Epithelial cell of esophagus (primary cell): ENCODE results near the gene WNT10A.

ENCODE experiments used
- DNase-seq: peaks from one replicate; pipeline ENCODE4 v3.0.0; 2010; ENCODE audit warnings: low read depth
- H3K4me3 ChIP-seq: 2 replicates; pipeline ENCODE4 v1.5.1; 2011; ENCODE audit warnings: mild to moderate bottlenecking, low read length, control low read depth
- CTCF ChIP-seq: IDR thresholded peaks from 2 replicates; pipeline ENCODE4 v1.5.1; 2011; ENCODE audit warnings: low read depth, mild to moderate bottlenecking, low read length, control low read depth, inconsistent platforms; ENCODE audit not compliant: insufficient read depth; ENCODE audit errors: missing control alignments

The WNT10A gene

GRCh38 chr2:218882461-218882816 is 1.8 kb downstream of the WNT10A start:
- no peak for DNase-seq
- TF ChIP-seq CTCF = no peak
- no peak overlapping the region for H3K4me3 ChIP-seq

GRCh38 chr2:218882866-218883366 is 2.3 kb downstream of the WNT10A start:
- peak; percentile 92 for DNase-seq
- no peak overlapping the region for H3K4me3 ChIP-seq
- no peak for TF ChIP-seq CTCF

- TF ChIP-seq CTCF = no peak
- peak overlapping the region; percentile 30 for H3K4me3 ChIP-seq
- DNase-seq = peak; percentile 77
Measured at GRCh38 chr2:218883491-218884490, 3.1 kb downstream of the WNT10A start.

GRCh38 chr2:218884519-218884918 is 3.9 kb downstream of the WNT10A start:
- H3K4me3 ChIP-seq = no peak overlapping the region
- no peak for DNase-seq
- TF ChIP-seq CTCF = no peak

- DNase-seq = no peak
- no peak overlapping the region for H3K4me3 ChIP-seq
- no peak for TF ChIP-seq CTCF
Measured at GRCh38 chr2:218885981-218886947, 5.6 kb downstream of the WNT10A start.

GRCh38 chr2:218887079-218887478 is 6.4 kb downstream of the WNT10A start:
- H3K4me3 ChIP-seq = no peak overlapping the region
- DNase-seq = no peak
- no peak for TF ChIP-seq CTCF
